Kidney (tissue), 14 donors: ENCODE measurements around the gene PPP2R3C. TPM values are rescaled to one million over a fixed set of nuclear protein-coding genes. Genes with fewer than 3 reads are reported as not detected.

ENCODE experiments used
- DNase-seq, 5 donors: peaks; one replicate each; pipeline ENCODE4 v3.0.0-alpha.2; 2013 to 2020
- FAIRE-seq: peaks from 2 replicates; lab custom pipeline; 2012; peaks lifted over from hg19 to GRCh38; lab: Jason Lieb, UNC
- H3K27ac ChIP-seq, 2 donors: one replicate each; pipeline ENCODE4 v1.7.0; 2013; ENCODE audit warnings: low read depth in 2 of 2, low read length in 2 of 2, inconsistent platforms in 1 of 2
- H3K27me3 ChIP-seq: one replicate; pipeline ENCODE4 v1.7.1; 2013; ENCODE audit warnings: low read length, inconsistent platforms; ENCODE audit not compliant: control insufficient read depth, insufficient read depth
- H3K36me3 ChIP-seq, 3 donors: one replicate each; pipeline versions ENCODE4 v1.7.0 to v1.7.1; 2013; ENCODE audit warnings: low read length in 3 of 3, control low read depth in 1 of 3, inconsistent platforms in 1 of 3; ENCODE audit not compliant: insufficient read depth in 3 of 3, control insufficient read depth in 2 of 3
- H3K4me1 ChIP-seq, 3 donors: one replicate each; pipeline versions ENCODE4 v1.7.0 to v1.7.1; 2013; ENCODE audit warnings: low read length in 3 of 3, inconsistent platforms in 1 of 3, low read depth in 1 of 3; ENCODE audit not compliant: control insufficient read depth in 2 of 3, insufficient read depth in 2 of 3
- H3K4me3 ChIP-seq, 3 donors: one replicate each; pipeline versions ENCODE4 v1.7.0 to v1.8.1; 2013; ENCODE audit warnings: low read length in 3 of 3, control low read depth in 1 of 3, inconsistent platforms in 1 of 3
- H3K9ac ChIP-seq, 3 donors: one replicate each; pipeline versions ENCODE4 v1.7.0 to v1.7.1; 2013; ENCODE audit warnings: low read length in 3 of 3, control low read depth in 1 of 3, inconsistent platforms in 1 of 3
- H3K9me3 ChIP-seq, 3 donors: one replicate each; pipeline versions ENCODE4 v1.7.0 to v1.7.1; 2013; ENCODE audit warnings: low read length in 3 of 3, control low read depth in 1 of 3, inconsistent platforms in 1 of 3; ENCODE audit not compliant: control insufficient read depth in 2 of 3, insufficient read depth in 1 of 3
- intact Hi-C: fragments of 100-400 bp; cut with DNase I; formaldehyde crosslinking; loops from one replicate; pipeline ENCODE4 v1.11.1; 2022
- polyA plus RNA-seq: library from polyadenylated mRNA; stranded (reverse); fragments of 350-450 nt; fragmentation: Illumina TruSeq; extraction: RNeasy Lipid Tissue Mini Kit (QIAGEN cat#74804); gene quantifications from one replicate; pipeline ENCODE4 v1.2.3, GENCODE V29; 2014; ENCODE audit warnings: low read depth, low replicate concordance; ENCODE audit not compliant: insufficient read depth
- total RNA-seq: library from RNA; stranded (reverse); fragmentation: NEBNext Ultra II Directional; extraction: Animal tissue kit (Norgen Biotek cat#: 25700); gene quantifications from one replicate; pipeline ENCODE4 v1.2.1, GENCODE V29; 2021
- TF ChIP-seq, protein P1 (sequence below): IDR thresholded peaks from 3 replicates; pipeline ENCODE4 v1.5.1; 2012; ENCODE audit warnings: mild to moderate bottlenecking, moderate library complexity, borderline replicate concordance; ENCODE audit not compliant: insufficient read depth; ENCODE audit errors: extremely low read depth
- donor health status: control.
- donor health status: control.
- donor health status: control.
- donor health status: control.
- donor health status: control.
- donor health status: DM: yes; HTN: yes; CAD: no.
- donor health status: Normal renal cell carcinoma (clear cell type).

The PPP2R3C gene
- total and polyA plus RNA-seq, 2 donors from 2014 or later, result 24.8 to 33.7 TPM

GRCh38 chr14:35052637-35053036, 69.2 kb downstream of the PPP2R3C start:
- TF ChIP-seq, protein P1, sequence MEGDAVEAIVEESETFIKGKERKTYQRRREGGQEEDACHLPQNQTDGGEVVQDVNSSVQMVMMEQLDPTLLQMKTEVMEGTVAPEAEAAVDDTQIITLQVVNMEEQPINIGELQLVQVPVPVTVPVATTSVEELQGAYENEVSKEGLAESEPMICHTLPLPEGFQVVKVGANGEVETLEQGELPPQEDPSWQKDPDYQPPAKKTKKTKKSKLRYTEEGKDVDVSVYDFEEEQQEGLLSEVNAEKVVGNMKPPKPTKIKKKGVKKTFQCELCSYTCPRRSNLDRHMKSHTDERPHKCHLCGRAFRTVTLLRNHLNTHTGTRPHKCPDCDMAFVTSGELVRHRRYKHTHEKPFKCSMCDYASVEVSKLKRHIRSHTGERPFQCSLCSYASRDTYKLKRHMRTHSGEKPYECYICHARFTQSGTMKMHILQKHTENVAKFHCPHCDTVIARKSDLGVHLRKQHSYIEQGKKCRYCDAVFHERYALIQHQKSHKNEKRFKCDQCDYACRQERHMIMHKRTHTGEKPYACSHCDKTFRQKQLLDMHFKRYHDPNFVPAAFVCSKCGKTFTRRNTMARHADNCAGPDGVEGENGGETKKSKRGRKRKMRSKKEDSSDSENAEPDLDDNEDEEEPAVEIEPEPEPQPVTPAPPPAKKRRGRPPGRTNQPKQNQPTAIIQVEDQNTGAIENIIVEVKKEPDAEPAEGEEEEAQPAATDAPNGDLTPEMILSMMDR, result no peak
- DNase-seq (no peak), FAIRE-seq (no peak)
- H3K9me3 ChIP-seq, result no peaks in the 10 kb centered on the region
- peaks cover 0 to under 1% (median 0%) of the 10 kb centered on the region in 3 donors for H3K4me1 ChIP-seq
- no peak overlapping the region for H3K27ac ChIP-seq
- H3K4me3 ChIP-seq, result no peak overlapping the region
- no peaks in the 10 kb centered on the region for H3K27me3 ChIP-seq
- intact Hi-C loops, result no loop called here
- H3K9ac ChIP-seq, result no peak overlapping the region
- H3K36me3 ChIP-seq, result peaks cover 0 to 2% (median 0%) of the 10 kb centered on the region in 3 donors

- TF ChIP-seq, protein P1, result no peak
Measured at GRCh38 chr14:35051796-35052195, 70.0 kb downstream of the PPP2R3C start.

GRCh38 chr14:35050652-35051051, 71.1 kb downstream of the PPP2R3C start:
- H3K27ac ChIP-seq, result no peak overlapping the region
- intact Hi-C loops, result no loop called here
- FAIRE-seq, result no peak

More at GRCh38 chr14:35051796-35052195, 70.0 kb downstream of the PPP2R3C start:
- Histone ChIP-seq H3K9me3 (no peaks in the 10 kb centered on the region), H3K4me1 (peaks cover 0 to 2% (median 0%) of the 10 kb centered on the region in 3 donors), H3K27ac (no peak overlapping the region), H3K4me3 (no peak overlapping the region), H3K36me3 (peaks cover 0 to 2% (median 0%) of the 10 kb centered on the region in 3 donors), H3K27me3 (no peaks in the 10 kb centered on the region), H3K9ac (no peak overlapping the region)
- intact Hi-C loops, result no loop called here
- no peak for DNase-seq
- no peak for FAIRE-seq

More at GRCh38 chr14:35050652-35051051, 71.1 kb downstream of the PPP2R3C start:
- Histone ChIP-seq H3K27me3 (no peaks in the 10 kb centered on the region), H3K36me3 (peaks cover 0 to 2% (median 0%) of the 10 kb centered on the region in 3 donors), H3K4me3 (no peak overlapping the region), H3K9me3 (no peaks in the 10 kb centered on the region), H3K9ac (no peak overlapping the region), H3K4me1 (peaks cover 0 to 2% (median under 1%) of the 10 kb centered on the region in 3 donors)
- no peak for DNase-seq
- TF ChIP-seq, protein P1, result no peak
